T-cell (primary cell): Measurements from ENCODE around the gene KDELR3. TPM values are rescaled to one million over a fixed set of nuclear protein-coding genes. Genes with fewer than 3 reads are reported as not detected.

Source experiments
- ATAC-seq, 4 experiments: fragments of 200-7000 bp in 3 of 4; fragments of 150-1000 bp in 1 of 4; cut with Tn5 transposase; replicated peaks in 1 of 4; 1 replicate in 3 of 4; 2 replicates in 1 of 4; pipeline ENCODE4 v1.10.0; 2021; ENCODE audit warnings: moderate library complexity in 3 of 4, mild to moderate bottlenecking in 2 of 4, moderate number of reproducible peaks in 1 of 4
- CTCF ChIA-PET, 2 donors: fragments of 300-600 bp; sonication (Branson Sonifier 250); formaldehyde crosslinking; loops; one replicate each; lab custom pipeline; 2022; ENCODE audit warnings: antibody characterized with exemption in 2 of 2; lab: Charles Lee
- POLR2A ChIA-PET, 2 donors: fragments of 300-600 bp; sonication (Branson Sonifier 250); formaldehyde crosslinking; loops; one replicate each; lab custom pipeline; 2022; ENCODE audit warnings: antibody characterized with exemption in 2 of 2; lab: Charles Lee
- DNase-seq, 35 experiments: peaks; one replicate each; pipeline versions ENCODE4 v3.0.0 to v3.0.0-alpha.2; 2013 to 2023
- H3K27ac ChIP-seq: one replicate; pipeline ENCODE4 v1.5.1; 2013; ENCODE audit warnings: low read length
- H3K27me3 ChIP-seq, 2 experiments: replicated peaks in 1 of 2; 1 replicate in 1 of 2; 2 replicates in 1 of 2; pipeline versions ENCODE4 v1.6.1 to v1.7.0; 2013; ENCODE audit warnings: low read length in 1 of 2, mixed read lengths in 1 of 2; ENCODE audit not compliant: control insufficient read depth in 2 of 2, insufficient read depth in 2 of 2; ENCODE audit errors: extremely low read depth in 1 of 2
- H3K36me3 ChIP-seq, 2 donors: 1 replicate in 1 of 2; 2 replicates in 1 of 2; pipeline versions ENCODE4 v1.6.1 to v1.7.0; 2013; ENCODE audit warnings: low read length in 1 of 2; ENCODE audit not compliant: control insufficient read depth in 2 of 2, insufficient read depth in 1 of 2; ENCODE audit errors: extremely low read depth in 1 of 2
- H3K4me1 ChIP-seq, 2 experiments: 1 replicate in 1 of 2; 2 replicates in 1 of 2; pipeline versions ENCODE4 v1.6.1 to v1.7.0; 2013; ENCODE audit warnings: low read length in 2 of 2, mixed read lengths in 1 of 2; ENCODE audit not compliant: insufficient read depth in 2 of 2, control insufficient read depth in 1 of 2; ENCODE audit errors: extremely low read depth in 1 of 2
- H3K4me3 ChIP-seq, 2 donors: 1 replicate in 1 of 2; 2 replicates in 1 of 2; pipeline versions ENCODE4 v1.5.1 to v1.7.0; 2013; ENCODE audit warnings: mild to moderate bottlenecking in 2 of 2, low read length in 1 of 2, moderate library complexity in 1 of 2; ENCODE audit not compliant: control insufficient read depth in 1 of 2; ENCODE audit errors: extremely low read depth in 1 of 2
- H3K9me3 ChIP-seq: 2 replicates; pipeline ENCODE4 v1.7.0; 2013
- H3K27ac Mint-ChIP-seq, 2 donors: one replicate each; pipeline ENCODE4 v1.8.0; 2020 to 2021; ENCODE audit warnings: mild to moderate bottlenecking in 2 of 2, mixed read lengths in 2 of 2
- H3K27me3 Mint-ChIP-seq, 2 donors: one replicate each; pipeline ENCODE4 v1.8.0; 2021 to 2022; ENCODE audit warnings: mixed read lengths in 2 of 2
- H3K36me3 Mint-ChIP-seq: one replicate; pipeline ENCODE4 v1.8.0; 2021; ENCODE audit warnings: mixed read lengths
- H3K4me1 Mint-ChIP-seq, 3 donors: one replicate each; pipeline ENCODE4 v1.8.0; 2020 to 2022; ENCODE audit warnings: mixed read lengths in 3 of 3, mild to moderate bottlenecking in 1 of 3
- H3K4me3 Mint-ChIP-seq, 3 donors: one replicate each; pipeline ENCODE4 v1.8.0; 2020 to 2022; ENCODE audit warnings: mild to moderate bottlenecking in 3 of 3, mixed read lengths in 3 of 3, moderate library complexity in 3 of 3
- H3K9me3 Mint-ChIP-seq, 3 donors: one replicate each; pipeline ENCODE4 v1.8.0; 2020 to 2022; ENCODE audit warnings: mixed read lengths in 3 of 3
- WGBS: methylation state at CpG from one replicate; pipeline ENCODE4 v1.1.5; 2013; ENCODE audit warnings: missing lambda C conversion rate; ENCODE audit not compliant: insufficient coverage; 5-methylcytosine and 5-hydroxymethylcytosine counted together
- total RNA-seq, 35 experiments: library from RNA in 6 of 35; stranded (reverse) in 6 of 35; fragments of 120-200 nt in 1 of 35; gene quantifications; one replicate each; pipeline versions ENCODE4 v1.2.1 to v1.2.4 and lab custom pipeline; 2013 to 2026

KDELR3 gene
- total RNA-seq, 5 donors from 2014 or later (not counting 1 experiment from before 2014, with no cell fraction given): 0.20 to 0.29 (median 0.25) TPM; not detected in 2

- H3K4me1 Mint-ChIP-seq: no peaks in the 10 kb centered on the region
- no peak for ATAC-seq
- no peak overlapping the region for H3K27ac Mint-ChIP-seq
- WGBS: 81% methylated on average over 11 of the region's 16 CpGs
- H3K4me3 Mint-ChIP-seq: no peak overlapping the region
- no peak overlapping the region for H3K4me3 ChIP-seq
- ChIA-PET CTCF (no interaction called here), POLR2A (interaction anchor here in 1 of 2 donors (0.6 kb wide), 1 partner anchor 146 kb away, joined by 10 read pairs; no protein-coding TSS in a partner anchor)
- H3K27me3 ChIP-seq: peaks cover 0 to 13% of the 10 kb centered on the region in 2 experiments
- no peak for DNase-seq
- no peaks in the 10 kb centered on the region for H3K9me3 Mint-ChIP-seq
- no peak overlapping the region for H3K27ac ChIP-seq
- peaks cover 0 to 1% of the 10 kb centered on the region in 2 donors for H3K27me3 Mint-ChIP-seq
- no peaks in the 10 kb centered on the region for H3K9me3 ChIP-seq
- no peaks in the 10 kb centered on the region for H3K4me1 ChIP-seq
- no peaks in the 10 kb centered on the region for H3K36me3 ChIP-seq
- H3K36me3 Mint-ChIP-seq: no peaks in the 10 kb centered on the region
Measured at GRCh38 chr22:38429499-38430068, 38.3 kb upstream of the KDELR3 start.

- peaks cover 0 to 16% of the 10 kb centered on the region in 2 experiments for H3K27me3 ChIP-seq
- H3K27ac ChIP-seq: no peak overlapping the region
- H3K9me3 Mint-ChIP-seq: no peaks in the 10 kb centered on the region
- no peak overlapping the region for H3K27ac Mint-ChIP-seq
- DNase-seq: no peak
- H3K27me3 Mint-ChIP-seq: peaks cover 0 to 5% of the 10 kb centered on the region in 2 donors
- H3K4me3 Mint-ChIP-seq: no peak overlapping the region
- no peaks in the 10 kb centered on the region for H3K4me1 ChIP-seq
- 89% methylated on average over 10 of the region's 12 CpGs for WGBS
- CTCF ChIA-PET: no interaction called here
- ATAC-seq: no peak
- no peaks in the 10 kb centered on the region for H3K4me1 Mint-ChIP-seq
- no peaks in the 10 kb centered on the region for H3K36me3 Mint-ChIP-seq
- POLR2A ChIA-PET: no interaction called here
- no peak overlapping the region for H3K4me3 ChIP-seq
- H3K9me3 ChIP-seq: no peaks in the 10 kb centered on the region
- H3K36me3 ChIP-seq: no peaks in the 10 kb centered on the region
Measured at GRCh38 chr22:38431266-38432010, 36.5 kb upstream of the KDELR3 start.

- no peaks in the 10 kb centered on the region for H3K36me3 Mint-ChIP-seq
- ChIA-PET POLR2A (no interaction called here), CTCF (no interaction called here)
- Histone ChIP-seq H3K4me1 (no peaks in the 10 kb centered on the region), H3K27ac (no peak overlapping the region), H3K27me3 (peaks cover 0 to 23% of the 10 kb centered on the region in 2 experiments), H3K36me3 (no peaks in the 10 kb centered on the region), H3K9me3 (no peaks in the 10 kb centered on the region), H3K4me3 (no peak overlapping the region)
- no peak overlapping the region for H3K27ac Mint-ChIP-seq
- WGBS: no CpG with 5 or more reads among the region's 1 CpG
- no peaks in the 10 kb centered on the region for H3K4me1 Mint-ChIP-seq
- DNase-seq: no peak
- no peaks in the 10 kb centered on the region for H3K9me3 Mint-ChIP-seq
- ATAC-seq: no peak
- H3K4me3 Mint-ChIP-seq: no peak overlapping the region
- peaks cover 0 to 5% of the 10 kb centered on the region in 2 donors for H3K27me3 Mint-ChIP-seq
Measured at GRCh38 chr22:38432264-38432663, 35.6 kb upstream of the KDELR3 start.

GRCh38 chr22:38433871-38434270, 34.0 kb upstream of the KDELR3 start:
- DNase-seq (no peak), ATAC-seq (no peak)
- POLR2A ChIA-PET: no interaction called here
- Mint-ChIP-seq H3K4me3 (no peak overlapping the region), H3K36me3 (no peaks in the 10 kb centered on the region), H3K27ac (no peak overlapping the region), H3K27me3 (peaks cover 0 to 7% of the 10 kb centered on the region in 2 donors), H3K4me1 (no peaks in the 10 kb centered on the region), H3K9me3 (no peaks in the 10 kb centered on the region)
- no peak overlapping the region for H3K4me3 ChIP-seq
- H3K27ac ChIP-seq: no peak overlapping the region
- no peaks in the 10 kb centered on the region for H3K36me3 ChIP-seq
- no peaks in the 10 kb centered on the region for H3K9me3 ChIP-seq
- H3K27me3 ChIP-seq: peaks cover 0 to 25% of the 10 kb centered on the region in 2 experiments
- WGBS: 78% methylated on average over 6 of the region's 8 CpGs
- CTCF ChIA-PET: no interaction called here
- no peaks in the 10 kb centered on the region for H3K4me1 ChIP-seq

GRCh38 chr22:38435010-38435409, 32.9 kb upstream of the KDELR3 start:
- Mint-ChIP-seq H3K27me3 (peaks cover 0 to 10% of the 10 kb centered on the region in 2 donors), H3K27ac (no peak overlapping the region), H3K4me1 (no peaks in the 10 kb centered on the region), H3K9me3 (no peaks in the 10 kb centered on the region), H3K4me3 (no peak overlapping the region), H3K36me3 (no peaks in the 10 kb centered on the region)
- no peaks in the 10 kb centered on the region for H3K9me3 ChIP-seq
- H3K27me3 ChIP-seq: peaks cover 0 to 25% of the 10 kb centered on the region in 2 experiments
- 73% methylated on average over 4 of the region's 4 CpGs for WGBS
- no peaks in the 10 kb centered on the region for H3K36me3 ChIP-seq
- no peaks in the 10 kb centered on the region for H3K4me1 ChIP-seq
- H3K27ac ChIP-seq: no peak overlapping the region
- ATAC-seq (no peak), DNase-seq (no peak)
- ChIA-PET CTCF (no interaction called here), POLR2A (no interaction called here)
- no peak overlapping the region for H3K4me3 ChIP-seq

- Mint-ChIP-seq H3K27me3 (peaks cover 5 to 10% of the 10 kb centered on the region in 2 donors), H3K4me3 (no peak overlapping the region), H3K27ac (peak overlapping the region in 1 of 2 donors; percentile 43), H3K36me3 (no peaks in the 10 kb centered on the region), H3K9me3 (no peaks in the 10 kb centered on the region), H3K4me1 (no peaks in the 10 kb centered on the region)
- H3K9me3 ChIP-seq: no peaks in the 10 kb centered on the region
- CTCF ChIA-PET: no interaction called here
- no peaks in the 10 kb centered on the region for H3K36me3 ChIP-seq
- DNase-seq: no peak
- no peak overlapping the region for H3K4me3 ChIP-seq
- no peak overlapping the region for H3K27ac ChIP-seq
- H3K4me1 ChIP-seq: no peaks in the 10 kb centered on the region
- POLR2A ChIA-PET: no interaction called here
- 67% methylated on average over 1 of the region's 4 CpGs for WGBS
- ATAC-seq: no peak
- peaks cover 0 to 27% of the 10 kb centered on the region in 2 experiments for H3K27me3 ChIP-seq
Measured at GRCh38 chr22:38435965-38436364, 31.9 kb upstream of the KDELR3 start.
